Type B pancreatic cell (in vitro differentiated cells): ENCODE results near the gene IQSEC1. TPM values are rescaled to one million over a fixed set of nuclear protein-coding genes. Genes with fewer than 3 reads are reported as not detected.

Source experiments
- DNase-seq: peaks from one replicate; pipeline ENCODE4 v3.0.0; 2021; ENCODE audit warnings: mixed read lengths; ENCODE audit not compliant: unreplicated experiment; ENCODE audit errors: extremely low spot score
- H3K27ac Mint-ChIP-seq: 2 replicates; pipeline ENCODE4 v1.8.0; 2021; ENCODE audit warnings: mild to moderate bottlenecking, mixed read lengths
- H3K27me3 Mint-ChIP-seq: 2 replicates; pipeline ENCODE4 v1.8.0; 2021; ENCODE audit warnings: mixed read lengths
- H3K36me3 Mint-ChIP-seq: 2 replicates; pipeline ENCODE4 v1.8.0; 2021; ENCODE audit warnings: mixed read lengths
- H3K4me1 Mint-ChIP-seq: one replicate; pipeline ENCODE4 v1.8.0; 2021; ENCODE audit warnings: mixed read lengths; ENCODE audit not compliant: unreplicated experiment
- H3K4me3 Mint-ChIP-seq: 2 replicates; pipeline ENCODE4 v1.8.0; 2021; ENCODE audit warnings: mild to moderate bottlenecking, mixed read lengths
- H3K9me3 Mint-ChIP-seq: 2 replicates; pipeline ENCODE4 v1.8.0; 2021; ENCODE audit warnings: mixed read lengths
- total RNA-seq: library from RNA; stranded (reverse); gene quantifications from 2 replicates; pipeline ENCODE4 v1.2.1, GENCODE V29; 2021; ENCODE audit warnings: low replicate concordance
- TF ChIP-seq, protein P1 (sequence below): fragments of 200-600 bp; sonication (generic); conservative IDR thresholded peaks from 2 replicates; pipeline ENCODE4 v1.5.0; 2021; ENCODE audit warnings: antibody characterized with exemption, mild to moderate bottlenecking

Gene IQSEC1
- total RNA-seq, 1 donor from 2014 or later: 33.1 TPM

GRCh38 chr3:12988728-12989454 is 84.3 kb downstream of the IQSEC1 start:
- Mint-ChIP-seq H3K9me3 (no peaks in the 10 kb centered on the region), H3K4me1 (peaks cover 17% of the 10 kb centered on the region), H3K36me3 (no peaks in the 10 kb centered on the region), H3K27ac (no peak overlapping the region), H3K27me3 (peaks cover 27% of the 10 kb centered on the region), H3K4me3 (no peak overlapping the region)
- no peak for DNase-seq
- TF ChIP-seq, protein P1, sequence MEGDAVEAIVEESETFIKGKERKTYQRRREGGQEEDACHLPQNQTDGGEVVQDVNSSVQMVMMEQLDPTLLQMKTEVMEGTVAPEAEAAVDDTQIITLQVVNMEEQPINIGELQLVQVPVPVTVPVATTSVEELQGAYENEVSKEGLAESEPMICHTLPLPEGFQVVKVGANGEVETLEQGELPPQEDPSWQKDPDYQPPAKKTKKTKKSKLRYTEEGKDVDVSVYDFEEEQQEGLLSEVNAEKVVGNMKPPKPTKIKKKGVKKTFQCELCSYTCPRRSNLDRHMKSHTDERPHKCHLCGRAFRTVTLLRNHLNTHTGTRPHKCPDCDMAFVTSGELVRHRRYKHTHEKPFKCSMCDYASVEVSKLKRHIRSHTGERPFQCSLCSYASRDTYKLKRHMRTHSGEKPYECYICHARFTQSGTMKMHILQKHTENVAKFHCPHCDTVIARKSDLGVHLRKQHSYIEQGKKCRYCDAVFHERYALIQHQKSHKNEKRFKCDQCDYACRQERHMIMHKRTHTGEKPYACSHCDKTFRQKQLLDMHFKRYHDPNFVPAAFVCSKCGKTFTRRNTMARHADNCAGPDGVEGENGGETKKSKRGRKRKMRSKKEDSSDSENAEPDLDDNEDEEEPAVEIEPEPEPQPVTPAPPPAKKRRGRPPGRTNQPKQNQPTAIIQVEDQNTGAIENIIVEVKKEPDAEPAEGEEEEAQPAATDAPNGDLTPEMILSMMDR: no peak

- Mint-ChIP-seq H3K27ac (no peak overlapping the region), H3K9me3 (no peaks in the 10 kb centered on the region), H3K27me3 (peaks cover 23% of the 10 kb centered on the region), H3K4me1 (peaks cover 17% of the 10 kb centered on the region), H3K36me3 (no peaks in the 10 kb centered on the region), H3K4me3 (no peak overlapping the region)
- TF ChIP-seq, protein P1: no peak
- no peak for DNase-seq
These were observed 85.6 kb downstream of the IQSEC1 start for GRCh38 chr3:12987602-12988001.

- no peak for DNase-seq
- H3K4me3 Mint-ChIP-seq: no peak overlapping the region
- no peaks in the 10 kb centered on the region for H3K36me3 Mint-ChIP-seq
- no peak overlapping the region for H3K27ac Mint-ChIP-seq
- peaks cover 17% of the 10 kb centered on the region for H3K4me1 Mint-ChIP-seq
- no peaks in the 10 kb centered on the region for H3K9me3 Mint-ChIP-seq
- TF ChIP-seq, protein P1: no peak
- H3K27me3 Mint-ChIP-seq: peaks cover 17% of the 10 kb centered on the region
These were observed 86.2 kb downstream of the IQSEC1 start for GRCh38 chr3:12986986-12987385.

DNA sequence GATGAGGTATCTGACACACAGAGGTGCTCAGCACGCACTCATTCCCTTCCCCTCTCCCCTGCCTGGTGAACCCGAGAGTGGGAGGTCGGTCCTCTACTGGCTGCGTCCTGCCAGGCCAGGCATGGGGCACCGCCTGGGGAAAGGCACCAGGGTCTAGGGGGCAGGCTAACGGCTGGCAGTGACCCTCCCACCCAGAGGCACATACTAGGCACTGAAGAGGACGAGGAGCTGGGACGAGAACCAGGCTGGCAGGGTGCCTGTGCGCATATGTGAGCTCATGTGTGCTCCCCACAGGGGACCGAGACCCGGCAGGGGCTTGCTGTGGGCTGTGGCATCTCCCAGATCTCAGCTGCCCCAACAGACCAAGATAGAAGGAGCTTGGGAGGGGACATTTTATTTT is 86.7 kb downstream of the IQSEC1 start:
- H3K27me3 Mint-ChIP-seq: peaks cover 12% of the 10 kb centered on the region
- H3K4me1 Mint-ChIP-seq: peaks cover 17% of the 10 kb centered on the region
- H3K27ac Mint-ChIP-seq: no peak overlapping the region
- no peaks in the 10 kb centered on the region for H3K9me3 Mint-ChIP-seq
- no peaks in the 10 kb centered on the region for H3K36me3 Mint-ChIP-seq
- no peak overlapping the region for H3K4me3 Mint-ChIP-seq
- DNase-seq: no peak
- TF ChIP-seq, protein P1: no peak

DNA sequence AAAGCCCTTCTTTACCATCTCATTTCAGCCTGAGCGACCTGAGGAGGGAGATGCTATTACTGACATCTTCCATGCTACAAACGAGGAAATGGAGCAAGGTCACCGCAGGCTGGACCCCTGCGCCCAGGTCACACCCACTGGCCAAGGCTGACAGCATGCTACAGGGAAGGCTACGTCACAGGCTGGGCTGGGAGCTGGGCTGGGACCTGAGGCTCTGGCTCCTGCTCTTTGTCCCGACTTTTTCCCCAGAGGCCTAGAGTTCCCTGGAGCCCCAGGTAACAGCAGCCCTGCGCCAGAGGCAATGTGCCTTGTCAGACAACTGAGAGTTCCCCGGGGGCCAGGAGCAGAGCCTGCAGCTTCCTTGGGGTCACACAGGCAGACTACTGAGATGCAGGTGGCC is 87.2 kb downstream of the IQSEC1 start:
- peaks cover 11% of the 10 kb centered on the region for H3K27me3 Mint-ChIP-seq
- H3K4me1 Mint-ChIP-seq: peaks cover 17% of the 10 kb centered on the region
- no peak overlapping the region for H3K27ac Mint-ChIP-seq
- no peaks in the 10 kb centered on the region for H3K9me3 Mint-ChIP-seq
- no peak overlapping the region for H3K4me3 Mint-ChIP-seq
- TF ChIP-seq, protein P1: no peak
- DNase-seq: no peak
- H3K36me3 Mint-ChIP-seq: no peaks in the 10 kb centered on the region

GRCh38 chr3:12985148-12985547 is 88.1 kb downstream of the IQSEC1 start:
- Mint-ChIP-seq H3K36me3 (no peaks in the 10 kb centered on the region), H3K27me3 (peaks cover 2% of the 10 kb centered on the region), H3K9me3 (no peaks in the 10 kb centered on the region), H3K4me1 (peaks cover 11% of the 10 kb centered on the region), H3K4me3 (no peak overlapping the region), H3K27ac (no peak overlapping the region)
- DNase-seq: no peak
- TF ChIP-seq, protein P1: no peak
